Measurements from ENCODE around the gene ZNF569. TPM values are rescaled to one million over a fixed set of nuclear protein-coding genes. Genes with fewer than 3 reads are reported as not detected.
A peak's percentile ranks its signal among the peaks of the same experiment; 100 is the strongest.

The ZNF569 gene
- 10 to 100 TPM in 1 of 4 donors, 1 to 10 TPM in 3; 8.6 to 13.7 (median 9.7) TPM for total RNA-seq

DNA sequence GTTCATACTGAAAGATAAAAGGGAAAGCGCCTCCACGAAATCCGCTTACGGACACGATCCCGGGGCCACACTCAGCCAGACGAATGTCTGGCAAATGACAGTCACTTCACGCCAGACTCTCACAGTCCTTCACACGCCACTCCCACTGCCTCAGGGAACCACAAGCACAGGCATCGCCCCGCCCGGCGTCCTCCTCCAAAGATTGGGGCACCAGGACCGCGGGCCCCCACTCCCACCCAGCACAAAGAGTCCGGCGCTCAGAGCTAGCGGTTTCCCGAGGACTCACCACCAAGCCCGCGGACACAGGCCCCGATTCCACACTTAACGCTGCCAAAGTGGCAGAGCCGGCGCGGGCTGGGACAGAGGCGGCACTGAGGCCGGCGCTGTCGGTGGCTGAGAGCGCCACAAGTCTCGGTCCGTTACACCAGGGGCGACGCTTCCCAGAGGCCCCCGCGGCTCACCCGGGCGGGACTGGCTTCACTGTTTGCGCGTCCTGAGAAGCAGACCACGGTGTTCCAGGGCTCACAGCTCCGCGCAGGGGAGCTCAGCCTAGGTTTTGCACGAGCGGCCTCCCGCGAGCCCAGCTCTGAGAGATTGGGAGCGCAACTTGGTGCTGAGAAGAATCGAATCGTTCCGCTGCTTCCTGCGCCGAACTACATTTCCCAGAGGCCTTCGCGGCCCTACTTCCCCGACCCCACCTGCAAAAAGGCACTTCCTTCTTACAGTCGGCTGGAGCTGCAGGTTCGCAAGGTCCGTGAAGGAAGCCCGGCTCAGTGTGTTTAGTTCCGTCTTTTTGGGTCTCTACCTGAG lies at the start of gene ZNF569:
Gene ZNF569, minus strand, starts transcription at position 647 of the 810 bp plus-strand sequence. CDS start 22,523 bp downstream, outside the sequence.
- 0% methylated on average over 21 to 45 of the region's 62 CpGs for WGBS, 2 donors
- intact Hi-C loops (cut with DNase I): no loop called here
- TF ChIP-seq, protein P1, sequence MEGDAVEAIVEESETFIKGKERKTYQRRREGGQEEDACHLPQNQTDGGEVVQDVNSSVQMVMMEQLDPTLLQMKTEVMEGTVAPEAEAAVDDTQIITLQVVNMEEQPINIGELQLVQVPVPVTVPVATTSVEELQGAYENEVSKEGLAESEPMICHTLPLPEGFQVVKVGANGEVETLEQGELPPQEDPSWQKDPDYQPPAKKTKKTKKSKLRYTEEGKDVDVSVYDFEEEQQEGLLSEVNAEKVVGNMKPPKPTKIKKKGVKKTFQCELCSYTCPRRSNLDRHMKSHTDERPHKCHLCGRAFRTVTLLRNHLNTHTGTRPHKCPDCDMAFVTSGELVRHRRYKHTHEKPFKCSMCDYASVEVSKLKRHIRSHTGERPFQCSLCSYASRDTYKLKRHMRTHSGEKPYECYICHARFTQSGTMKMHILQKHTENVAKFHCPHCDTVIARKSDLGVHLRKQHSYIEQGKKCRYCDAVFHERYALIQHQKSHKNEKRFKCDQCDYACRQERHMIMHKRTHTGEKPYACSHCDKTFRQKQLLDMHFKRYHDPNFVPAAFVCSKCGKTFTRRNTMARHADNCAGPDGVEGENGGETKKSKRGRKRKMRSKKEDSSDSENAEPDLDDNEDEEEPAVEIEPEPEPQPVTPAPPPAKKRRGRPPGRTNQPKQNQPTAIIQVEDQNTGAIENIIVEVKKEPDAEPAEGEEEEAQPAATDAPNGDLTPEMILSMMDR (IDR thresholded peaks at IDR 0.05): peak in 1 of 6 experiments; percentile 1
- peak in 1 of 2 donors; percentile 52 for TF ChIP-seq POLR2A (IDR thresholded peaks at IDR 0.05)

DNA sequence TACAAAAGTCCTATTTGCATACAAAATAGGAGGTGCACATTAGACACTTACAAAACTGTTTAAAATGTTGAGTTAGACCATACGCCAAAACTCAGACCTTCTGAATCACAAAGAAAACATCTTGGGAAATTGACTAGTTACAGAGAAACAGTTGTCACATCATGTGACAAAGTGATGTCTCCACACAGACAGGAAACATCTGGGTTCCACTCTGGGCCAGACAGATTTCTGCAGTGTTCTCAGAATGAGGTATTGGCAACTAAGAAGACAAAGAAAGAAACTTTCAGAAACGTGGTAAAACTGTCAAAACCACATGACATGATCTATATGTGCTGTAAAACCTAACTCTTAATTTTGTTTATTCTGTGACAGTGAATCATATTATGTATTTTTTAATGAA lies 46.2 kb upstream of the ZNF569 start:
- TF ChIP-seq, protein P1 (IDR thresholded peaks at IDR 0.05): no peak
- no peak for TF ChIP-seq POLR2A (IDR thresholded peaks at IDR 0.05)
- Histone ChIP-seq H3K36me3 (peaks cover 0 to 15% of the 10 kb centered on the region in 2 donors), H3K27me3 (no peaks in the 10 kb centered on the region), H3K4me1 (no peaks in the 10 kb centered on the region), H3K9me3 (no peaks in the 10 kb centered on the region), H3K4me3 (replicated peaks in 1 of 3) (no peak overlapping the region), H3K27ac (no peak overlapping the region)
- intact Hi-C loops (cut with DNase I): no loop called here
- 65 to 73% methylated on average over 2 of the region's 2 CpGs for WGBS, 2 donors
- no peak for DNase-seq

More for the DNA sequence above, at the start of gene ZNF569:
- Histone ChIP-seq H3K4me3 (replicated peaks in 1 of 3) (peak within 1 kb of the TSS; percentile 41 to 82 (median 58)), H3K27me3 (no peaks in the 10 kb centered on the region), H3K4me1 (peaks cover 3 to 16% of the 10 kb centered on the region in 2 donors), H3K27ac (peak within 1 kb of the TSS; percentile 60 to 90 (median 86)), H3K9me3 (no peaks in the 10 kb centered on the region), H3K36me3 (peaks cover 18 to 24% of the 10 kb centered on the region in 2 donors)
- DNase-seq: peak; percentile 93

DNA sequence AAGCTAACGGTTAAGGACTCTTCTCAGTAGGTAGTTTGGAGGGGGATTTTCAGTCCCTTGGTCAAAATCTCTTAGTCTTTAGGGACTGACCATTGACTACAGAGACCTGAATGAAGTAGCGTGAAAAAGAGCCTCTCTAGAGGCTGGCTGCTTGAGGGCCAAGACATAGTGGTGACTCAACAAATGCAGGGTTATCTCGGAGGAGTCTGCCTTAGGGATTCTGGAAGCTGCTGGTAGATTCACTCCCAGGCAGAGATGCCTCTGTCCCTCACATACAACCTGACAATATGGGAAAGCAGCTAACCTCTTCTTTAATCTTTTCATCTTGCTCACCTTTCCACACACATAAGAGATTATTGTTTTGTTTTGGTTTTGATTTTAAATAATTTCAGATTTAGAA lies 44.6 kb upstream of the ZNF569 start:
- H3K4me3 ChIP-seq (replicated peaks in 1 of 3): no peak overlapping the region
- no peaks in the 10 kb centered on the region for H3K9me3 ChIP-seq
- WGBS, 2 donors: 92 to 95% methylated on average over 3 of the region's 3 CpGs
- intact Hi-C loops (cut with DNase I): no loop called here
- peaks cover 0 to 6% of the 10 kb centered on the region in 2 donors for H3K4me1 ChIP-seq
- DNase-seq: no peak
- no peaks in the 10 kb centered on the region for H3K27me3 ChIP-seq
- peaks cover 0 to 15% of the 10 kb centered on the region in 2 donors for H3K36me3 ChIP-seq
- no peak overlapping the region for H3K27ac ChIP-seq
- TF ChIP-seq, protein P1 (IDR thresholded peaks at IDR 0.05): no peak
- TF ChIP-seq POLR2A (IDR thresholded peaks at IDR 0.05): no peak

DNA sequence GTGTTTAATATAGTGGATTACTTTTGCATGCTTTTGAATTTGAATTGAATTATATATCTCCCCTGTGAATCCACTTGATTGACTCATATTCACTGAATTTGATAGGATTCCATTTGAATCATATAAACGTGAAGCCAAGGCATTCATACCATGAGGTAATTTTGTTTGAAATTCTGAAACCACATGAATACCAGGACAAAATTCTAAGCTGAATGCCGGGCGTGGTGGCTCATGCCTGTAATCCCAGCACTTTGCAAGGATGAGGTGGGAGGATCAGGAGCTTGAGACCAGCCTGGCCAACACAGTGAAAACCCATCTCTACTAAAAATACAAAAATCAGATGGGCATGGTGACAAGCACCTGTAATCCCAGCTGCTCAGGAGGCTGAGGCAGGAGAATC lies 43.9 kb upstream of the ZNF569 start:
- WGBS, 2 donors: 98 to 99% methylated on average over 3 of the region's 3 CpGs
- Histone ChIP-seq H3K9me3 (no peaks in the 10 kb centered on the region), H3K36me3 (peaks cover 0 to 15% of the 10 kb centered on the region in 2 donors), H3K4me3 (replicated peaks in 1 of 3) (no peak overlapping the region), H3K27me3 (no peaks in the 10 kb centered on the region), H3K27ac (no peak overlapping the region), H3K4me1 (peaks cover 0 to 6% of the 10 kb centered on the region in 2 donors)
- no peak for DNase-seq
- intact Hi-C loops (cut with DNase I): no loop called here
- no peak for TF ChIP-seq POLR2A (IDR thresholded peaks at IDR 0.05)

DNA sequence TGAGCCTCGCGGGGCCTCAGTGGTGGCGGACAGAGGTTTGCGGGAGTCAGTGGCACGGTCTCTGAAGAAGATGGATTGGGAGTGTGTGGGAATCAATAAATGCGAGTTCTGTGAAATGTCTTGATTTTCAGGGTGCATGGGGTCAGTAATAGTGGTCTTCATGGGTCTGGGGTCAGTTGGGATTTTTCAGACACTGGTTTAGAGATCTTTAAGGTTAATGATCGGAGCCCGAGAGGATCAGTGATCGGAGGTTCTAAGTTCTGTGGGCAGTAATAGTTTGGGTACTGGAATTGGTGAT lies 39.9 kb upstream of the ZNF569 start:
- DNase-seq: no peak
- Histone ChIP-seq H3K4me3 (replicated peaks in 1 of 3) (peak overlapping the region; percentile 49 to 81 (median 49)), H3K9me3 (no peaks in the 10 kb centered on the region), H3K27ac (peak overlapping the region; percentile 90 to 97 (median 95)), H3K36me3 (peaks cover 0 to 11% of the 10 kb centered on the region in 2 donors), H3K27me3 (no peaks in the 10 kb centered on the region), H3K4me1 (peaks cover 6 to 7% of the 10 kb centered on the region in 2 donors)
- WGBS, 2 donors: 1 to 2% methylated on average over 9 of the region's 9 CpGs
- intact Hi-C loops (cut with DNase I): no loop called here
- TF ChIP-seq, protein P1 (IDR thresholded peaks at IDR 0.05): no peak
- no peak for TF ChIP-seq POLR2A (IDR thresholded peaks at IDR 0.05)

Measured in thyroid gland (tissue), 4 donors.